Heart left ventricle (tissue), 16 donors: Measurements from ENCODE around the gene UROC1. TPM values are rescaled to one million over a fixed set of nuclear protein-coding genes. Genes with fewer than 3 reads are reported as not detected.
A peak's percentile ranks its signal among the peaks of the same experiment; 100 is the strongest.

ENCODE experiments used
- ATAC-seq, 4 donors: fragments of 200-7000 bp; cut with Tn5 transposase; one replicate each; pipeline ENCODE4 v1.9.1; 2020 to 2022; ENCODE audit warnings: moderate library complexity in 4 of 4, mild to moderate bottlenecking in 3 of 4, moderate number of reproducible peaks in 1 of 4
- DNase-seq, 5 donors: peaks; one replicate each; pipeline ENCODE4 v3.0.0-alpha.2; 2020
- H3K27ac ChIP-seq, 12 donors: fragments of 200-600 bp; sonication (generic) in 4 of 12; one replicate each; pipeline versions ENCODE4 v1.5.0 to v1.8.0; 2016 to 2022; ENCODE audit warnings: mild to moderate bottlenecking in 2 of 12
- H3K27me3 ChIP-seq, 9 donors: fragments of 200-600 bp; sonication (generic) in 2 of 9; one replicate each; pipeline versions ENCODE4 v1.5.1 to v1.8.0; 2016 to 2022; ENCODE audit warnings: mild to moderate bottlenecking in 3 of 9
- H3K36me3 ChIP-seq, 9 donors: fragments of 200-600 bp; sonication (generic) in 2 of 9; one replicate each; pipeline versions ENCODE4 v1.5.0 to v1.8.0; 2018 to 2022; ENCODE audit warnings: mild to moderate bottlenecking in 2 of 9
- H3K4me1 ChIP-seq, 12 donors: fragments of 200-600 bp; sonication (generic) in 4 of 12; one replicate each; pipeline versions ENCODE4 v1.5.0 to v1.8.0; 2016 to 2022; ENCODE audit warnings: mild to moderate bottlenecking in 3 of 12
- H3K4me3 ChIP-seq, 12 donors: fragments of 200-600 bp; sonication (generic) in 4 of 12; one replicate each; pipeline versions ENCODE4 v1.5.0 to v1.8.0; 2017 to 2022; ENCODE audit warnings: mild to moderate bottlenecking in 9 of 12, moderate library complexity in 4 of 12
- H3K9me3 ChIP-seq, 12 donors: fragments of 200-600 bp; sonication (generic) in 4 of 12; one replicate each; pipeline versions ENCODE4 v1.5.0 to v1.8.0; 2016 to 2022; ENCODE audit warnings: mild to moderate bottlenecking in 1 of 12
- POLR2A ChIP-seq, 2 donors: fragments of 450-650 bp; IDR thresholded peaks; one replicate each; pipeline ENCODE4 v1.6.1; 2017; ENCODE audit warnings: antibody characterized with exemption in 2 of 2, mild to moderate bottlenecking in 2 of 2, moderate library complexity in 2 of 2
- WGBS, 4 donors: extraction: QIAGEN DNeasy Blood & Tissue Kit in 2 of 4; methylation state at CpG; one replicate each; pipeline versions ENCODE4 v1.1.5 to v1.1.7; 2013 to 2018; 5-methylcytosine and 5-hydroxymethylcytosine counted together
- intact Hi-C, 10 donors: fragments of 100-400 bp; cut with DNase I; formaldehyde crosslinking; loops; one replicate each; pipeline versions ENCODE4 v1.11.1 to v1.14.2; 2022
- polyA plus RNA-seq, 2 donors: library from polyadenylated mRNA; stranded (reverse); fragments of 200-250 nt; gene quantifications; one replicate each; pipeline ENCODE4 v1.2.3, GENCODE V29; 2013
- total RNA-seq, 9 donors: library from RNA; depleted of rRNA in 2 of 9; stranded (reverse); fragments of >200 nt in 2 of 9; fragmentation: NEBNext Ultra II Directional in 3 of 9; extraction: Animal tissue kit (Norgen Biotek cat#: 25700) in 3 of 9; gene quantifications; one replicate each; pipeline versions ENCODE4 v1.1.0 to v1.2.4, GENCODE V29; 2016 to 2023
- TF ChIP-seq, protein P1 (sequence below), 12 donors: fragments of 200-600 bp; sonication (generic) in 4 of 12; IDR thresholded peaks; one replicate each; pipeline versions ENCODE4 v1.5.0 to v1.8.0; 2018 to 2022; ENCODE audit warnings: antibody characterized with exemption in 12 of 12, mild to moderate bottlenecking in 5 of 12
- donor health status: ischemic (EF 13 %, LVEDD 7.1; RV severe dilation, severe dysfunction).
- donor health status: healthy with polysubstance abuse.
- donor health status: DM: no; HTN: yes; CAD: no.
- donor health status: DM: no; HTN: no; CAD: no.
- donor health status: ischemic (EF 25% LVEDD 6.9; RV normal size, moderate dysfunction).
- donor health status: ischemic (EF 25% LVEDD 5.7; RV mildly dilated, moderate dysfunction).
- donor health status: healthy.
- donor health status: DM: yes; HTN: yes; CAD: no.
- donor health status: ischemic (EF 35%, LVEDD 5.7; RV mildly dilated, moderate dysfunction).
- donor health status: nonischemic (EF 11% LVEDD 7.7; RV severe dilation, severe dysfunction).
- donor health status: DM: yes; HTN: yes; CAD: no.
- donor health status: PGD.
- donor health status: ischemic (EF 29% LVEDD 5.4; RV normal size, mild dysfunction).
- donor health status: nonischemic (EF 23%, LVEDD 6.1; RV moderate dilation, normal function).

The UROC1 gene
- total and polyA plus RNA-seq, 11 donors = not detected

DNA sequence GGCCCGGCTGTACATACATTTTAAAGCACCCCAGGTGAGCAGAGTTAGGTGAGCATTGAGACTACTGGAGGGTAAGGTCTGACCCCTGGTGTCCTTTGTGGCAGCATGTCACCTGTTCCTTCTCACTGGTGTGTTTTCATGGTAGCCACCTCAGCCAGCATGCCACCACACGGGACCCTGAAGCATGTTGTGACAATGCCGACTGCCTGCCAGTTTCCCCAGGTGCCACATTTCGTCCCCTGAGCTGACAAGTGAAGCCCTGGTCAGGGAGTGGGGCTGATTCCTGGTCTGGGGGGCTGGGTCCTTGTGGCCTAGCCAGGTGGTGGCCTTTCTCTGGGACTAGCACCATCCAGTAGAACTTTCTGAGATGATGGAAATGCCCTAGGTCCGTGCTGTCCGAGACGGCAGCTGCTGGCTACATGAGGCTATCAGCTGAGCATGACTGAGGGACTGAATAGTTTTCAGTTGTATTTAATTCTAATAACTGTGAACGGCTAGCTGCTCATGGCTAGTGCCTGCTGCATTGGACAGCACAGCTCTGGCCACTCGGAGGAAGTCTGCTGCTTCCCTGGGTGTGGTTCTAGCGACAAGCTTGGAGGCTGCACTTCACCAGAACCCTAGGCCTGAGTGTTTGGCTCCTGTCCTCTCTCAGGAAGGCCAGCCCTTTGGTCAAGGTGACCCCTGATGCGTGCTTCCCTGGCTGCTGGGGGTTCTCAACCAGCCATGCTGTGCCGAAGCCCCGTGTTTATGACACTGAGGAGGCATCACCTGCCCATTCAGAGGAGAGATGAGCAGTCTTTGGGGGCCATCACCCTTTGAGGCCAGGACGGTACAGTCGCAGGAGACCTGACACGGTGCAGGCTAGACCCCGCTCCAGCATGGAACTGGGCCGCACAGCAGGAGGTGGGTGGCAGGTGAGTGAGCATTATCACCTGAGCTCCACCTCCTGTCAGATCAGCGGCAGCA is 37.3 kb upstream of the UROC1 start:
- no peak overlapping the region for H3K27ac ChIP-seq
- 77 to 89% (median 84%) methylated on average over 16 to 19 of the region's 19 CpGs for WGBS, 4 donors
- intact Hi-C loops = no loop called here
- DNase-seq = peak in 2 of 5 donors; percentile 11 to 43
- ATAC-seq = no peak
- H3K9me3 ChIP-seq = no peaks in the 10 kb centered on the region
- H3K4me1 ChIP-seq = peaks cover 0 to 3% (median 0%) of the 10 kb centered on the region in 12 donors
- H3K27me3 ChIP-seq = no peaks in the 10 kb centered on the region
- TF ChIP-seq, protein P1, sequence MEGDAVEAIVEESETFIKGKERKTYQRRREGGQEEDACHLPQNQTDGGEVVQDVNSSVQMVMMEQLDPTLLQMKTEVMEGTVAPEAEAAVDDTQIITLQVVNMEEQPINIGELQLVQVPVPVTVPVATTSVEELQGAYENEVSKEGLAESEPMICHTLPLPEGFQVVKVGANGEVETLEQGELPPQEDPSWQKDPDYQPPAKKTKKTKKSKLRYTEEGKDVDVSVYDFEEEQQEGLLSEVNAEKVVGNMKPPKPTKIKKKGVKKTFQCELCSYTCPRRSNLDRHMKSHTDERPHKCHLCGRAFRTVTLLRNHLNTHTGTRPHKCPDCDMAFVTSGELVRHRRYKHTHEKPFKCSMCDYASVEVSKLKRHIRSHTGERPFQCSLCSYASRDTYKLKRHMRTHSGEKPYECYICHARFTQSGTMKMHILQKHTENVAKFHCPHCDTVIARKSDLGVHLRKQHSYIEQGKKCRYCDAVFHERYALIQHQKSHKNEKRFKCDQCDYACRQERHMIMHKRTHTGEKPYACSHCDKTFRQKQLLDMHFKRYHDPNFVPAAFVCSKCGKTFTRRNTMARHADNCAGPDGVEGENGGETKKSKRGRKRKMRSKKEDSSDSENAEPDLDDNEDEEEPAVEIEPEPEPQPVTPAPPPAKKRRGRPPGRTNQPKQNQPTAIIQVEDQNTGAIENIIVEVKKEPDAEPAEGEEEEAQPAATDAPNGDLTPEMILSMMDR (IDR thresholded peaks at IDR 0.05) = no peak
- TF ChIP-seq POLR2A (IDR thresholded peaks at IDR 0.05) = no peak
- H3K36me3 ChIP-seq = no peaks in the 10 kb centered on the region
- H3K4me3 ChIP-seq = no peak overlapping the region

DNA sequence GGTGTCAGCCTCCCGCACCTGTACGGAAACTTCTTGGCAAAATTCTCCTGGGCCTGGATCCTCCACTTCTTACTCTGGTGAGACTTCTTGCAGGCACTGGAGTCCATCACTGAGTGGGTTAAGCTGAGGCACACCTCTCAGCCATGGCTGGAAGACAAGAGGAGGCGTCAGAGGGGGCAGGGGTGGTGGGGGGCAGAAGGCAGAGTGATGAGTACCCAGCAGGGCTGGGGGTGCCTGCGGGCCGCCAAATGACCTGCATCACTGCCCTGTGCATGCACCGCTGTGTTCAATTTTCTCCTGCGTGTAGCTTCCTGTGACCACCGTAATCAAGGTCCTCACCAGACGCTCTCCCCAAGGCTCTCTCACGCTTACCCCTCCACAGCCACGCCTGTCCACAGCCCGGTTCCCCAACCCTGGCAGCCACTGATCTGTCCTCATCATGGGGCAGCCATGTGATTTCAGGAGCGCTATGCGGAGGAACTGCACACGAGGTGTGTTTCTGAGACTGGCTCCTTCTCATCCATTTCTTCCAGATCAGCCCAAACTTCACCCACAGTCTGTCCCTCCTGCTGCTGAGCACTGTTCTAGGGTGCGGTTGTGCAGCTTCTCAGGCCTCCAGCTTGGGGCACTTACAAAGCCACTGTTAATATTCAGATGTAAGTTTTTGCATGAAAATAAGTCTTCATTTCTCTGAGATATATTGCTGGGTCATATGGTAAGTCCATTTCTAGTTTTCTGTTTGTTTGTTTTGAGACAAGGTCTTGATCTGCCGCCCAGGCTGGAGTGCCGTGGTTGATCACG is 35.9 kb upstream of the UROC1 start:
- TF ChIP-seq, protein P1 (IDR thresholded peaks at IDR 0.05) = no peak
- peaks cover 0 to 3% (median 0%) of the 10 kb centered on the region in 12 donors for H3K4me1 ChIP-seq
- H3K27ac ChIP-seq = no peak overlapping the region
- 78 to 84% (median 80%) methylated on average over 16 to 19 of the region's 19 CpGs for WGBS, 4 donors
- no peaks in the 10 kb centered on the region for H3K9me3 ChIP-seq
- ATAC-seq (no peak), DNase-seq (peak in 2 of 5 donors; percentile 17 to 26)
- no peaks in the 10 kb centered on the region for H3K27me3 ChIP-seq
- intact Hi-C loops = no loop called here
- H3K36me3 ChIP-seq = no peaks in the 10 kb centered on the region
- no peak overlapping the region for H3K4me3 ChIP-seq

DNA sequence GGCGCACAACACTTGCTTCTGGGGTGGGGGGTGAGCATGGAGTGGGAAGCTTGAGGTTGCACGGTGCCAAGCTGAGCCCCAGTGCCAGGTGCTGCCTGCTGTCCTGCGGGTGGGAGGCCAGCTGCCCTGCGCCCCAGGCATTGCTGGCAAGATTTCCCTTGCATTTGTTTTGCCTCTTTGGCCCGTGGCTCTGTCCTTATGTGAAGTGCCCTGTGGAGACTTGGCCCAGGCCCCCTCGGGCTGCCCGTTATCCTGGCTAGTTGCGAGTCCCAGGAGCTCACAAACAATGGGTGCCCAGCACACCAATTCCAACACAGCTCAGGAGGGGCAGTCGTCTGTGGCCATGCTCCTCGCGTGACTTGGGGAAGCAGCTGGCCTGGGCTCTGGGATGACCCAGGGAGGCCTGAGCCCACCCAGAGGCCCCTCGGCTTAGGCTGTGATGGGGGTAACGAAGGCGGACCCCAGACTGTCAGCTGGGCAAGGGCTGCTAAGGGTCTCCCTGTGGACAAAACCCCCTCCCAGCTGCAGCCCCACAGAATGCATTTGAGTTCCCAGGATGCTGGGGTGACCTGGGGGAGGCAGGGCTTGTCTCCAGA is 35.2 kb upstream of the UROC1 start:
- DNase-seq = peak in 2 of 5 donors; percentile 13 to 57
- no peak for ATAC-seq

More for the DNA sequence above, 35.2 kb upstream of the UROC1 start:
- Histone ChIP-seq H3K4me3 (no peak overlapping the region), H3K36me3 (no peaks in the 10 kb centered on the region), H3K27me3 (no peaks in the 10 kb centered on the region), H3K9me3 (no peaks in the 10 kb centered on the region), H3K27ac (no peak overlapping the region), H3K4me1 (peaks cover 0 to 3% (median 0%) of the 10 kb centered on the region in 12 donors)
- intact Hi-C loops = no loop called here
- 80 to 89% (median 83%) methylated on average over 10 to 14 of the region's 14 CpGs for WGBS, 4 donors
- TF ChIP-seq POLR2A (IDR thresholded peaks at IDR 0.05) = no peak
- TF ChIP-seq, protein P1 (IDR thresholded peaks at IDR 0.05) = no peak
